Tibial artery (tissue), 4 donors: ENCODE results near the gene B3GNT2.

Experiments
- DNase-seq, 2 donors: peaks; one replicate each; pipeline ENCODE4 v3.0.0-alpha.2; 2019
- H3K27ac ChIP-seq, 2 donors: fragments of 200-600 bp; sonication (generic) in 1 of 2; 1 replicate in 1 of 2; 2 replicates in 1 of 2; pipeline ENCODE4 v1.5.1; 2018 to 2019; ENCODE audit warnings: mild to moderate bottlenecking in 1 of 2
- H3K27me3 ChIP-seq, 2 donors: fragments of 200-600 bp; sonication (generic) in 1 of 2; one replicate each; pipeline versions ENCODE4 v1.5.1 to v1.6.0; 2016 to 2019
- H3K36me3 ChIP-seq, 3 donors: fragments of 200-600 bp; sonication (generic) in 2 of 3; one replicate each; pipeline ENCODE4 v1.5.1; 2016 to 2019; ENCODE audit warnings: mild to moderate bottlenecking in 2 of 3
- H3K4me1 ChIP-seq, 4 donors: fragments of 200-600 bp; sonication (generic) in 2 of 4; 1 replicate in 3 of 4; 2 replicates in 1 of 4; pipeline ENCODE4 v1.5.1; 2016 to 2019
- H3K4me3 ChIP-seq, 2 donors: fragments of 200-600 bp; sonication (generic) in 1 of 2; 1 replicate in 1 of 2; 2 replicates in 1 of 2; pipeline ENCODE4 v1.5.1; 2018 to 2019; ENCODE audit warnings: mild to moderate bottlenecking in 2 of 2
- H3K9me3 ChIP-seq, 3 donors: fragments of 200-600 bp; sonication (generic) in 1 of 3; one replicate each; pipeline ENCODE4 v1.5.1; 2016 to 2019
- CTCF ChIP-seq, 2 experiments: fragments of 200-600 bp in 1 of 2; fragments of 450-650 bp in 1 of 2; IDR thresholded peaks; one replicate each; pipeline ENCODE4 v1.5.1; 2017 to 2019; ENCODE audit warnings: antibody characterized with exemption in 2 of 2, mild to moderate bottlenecking in 1 of 2, moderate library complexity in 1 of 2
- intact Hi-C: fragments of 100-400 bp; cut with DNase I; formaldehyde crosslinking; loops from one replicate; pipeline ENCODE4 v1.15.0; 2023; ENCODE audit warnings: low total_unique reads

B3GNT2 gene

GRCh38 chr2:62180975-62181374, 14.9 kb upstream of the B3GNT2 start:
- H3K4me3 ChIP-seq: no peak overlapping the region
- no peak overlapping the region for H3K27ac ChIP-seq
- no peaks in the 10 kb centered on the region for H3K27me3 ChIP-seq
- H3K4me1 ChIP-seq: peaks cover 0 to 21% (median 16%) of the 10 kb centered on the region in 4 donors
- H3K9me3 ChIP-seq: no peaks in the 10 kb centered on the region
- DNase-seq: no peak
- no peaks in the 10 kb centered on the region for H3K36me3 ChIP-seq
- TF ChIP-seq CTCF (IDR thresholded peaks at IDR 0.05): no peak
- intact Hi-C loops: loop anchor here (10.0 kb wide), 1 partner anchor 166 kb away; no protein-coding TSS in a partner anchor

- H3K27me3 ChIP-seq: no peaks in the 10 kb centered on the region
- no peaks in the 10 kb centered on the region for H3K36me3 ChIP-seq
- peaks cover 0 to 30% (median 22%) of the 10 kb centered on the region in 4 donors for H3K4me1 ChIP-seq
- TF ChIP-seq CTCF (IDR thresholded peaks at IDR 0.05): no peak
- H3K27ac ChIP-seq: no peak overlapping the region
- intact Hi-C loops: loop anchor here (10.0 kb wide), 1 partner anchor 167 kb away; no protein-coding TSS in a partner anchor
- H3K9me3 ChIP-seq: no peaks in the 10 kb centered on the region
- DNase-seq: no peak
- H3K4me3 ChIP-seq: no peak overlapping the region
These were observed 14.1 kb upstream of the B3GNT2 start for GRCh38 chr2:62181843-62182242.

- Histone ChIP-seq H3K9me3 (no peaks in the 10 kb centered on the region), H3K4me3 (no peak overlapping the region), H3K4me1 (peaks cover 0 to 14% (median 10%) of the 10 kb centered on the region in 4 donors), H3K27me3 (no peaks in the 10 kb centered on the region), H3K27ac (no peak overlapping the region), H3K36me3 (no peaks in the 10 kb centered on the region)
- no peak for TF ChIP-seq CTCF (IDR thresholded peaks at IDR 0.05)
- intact Hi-C loops: loop anchor here (10.0 kb wide), 1 partner anchor 170 kb away; no protein-coding TSS in a partner anchor
- DNase-seq: no peak
These were observed 11.2 kb upstream of the B3GNT2 start for GRCh38 chr2:62184512-62185230.

- peaks cover 0 to 14% (median 10%) of the 10 kb centered on the region in 4 donors for H3K4me1 ChIP-seq
- H3K9me3 ChIP-seq: no peaks in the 10 kb centered on the region
- H3K36me3 ChIP-seq: no peaks in the 10 kb centered on the region
- H3K4me3 ChIP-seq: no peak overlapping the region
- intact Hi-C loops: loop anchor here (10.0 kb wide), 1 partner anchor 171 kb away; no protein-coding TSS in a partner anchor
- H3K27ac ChIP-seq: no peak overlapping the region
- no peak for DNase-seq
- H3K27me3 ChIP-seq: no peaks in the 10 kb centered on the region
- TF ChIP-seq CTCF (IDR thresholded peaks at IDR 0.05): no peak
These were observed 10.3 kb upstream of the B3GNT2 start for GRCh38 chr2:62185475-62186155.

- DNase-seq: no peak
- intact Hi-C loops: loop anchor here (10.0 kb wide), 1 partner anchor 172 kb away; no protein-coding TSS in a partner anchor
- TF ChIP-seq CTCF (IDR thresholded peaks at IDR 0.05): no peak
- Histone ChIP-seq H3K4me3 (no peak overlapping the region), H3K9me3 (no peaks in the 10 kb centered on the region), H3K36me3 (no peaks in the 10 kb centered on the region), H3K27ac (no peak overlapping the region), H3K27me3 (no peaks in the 10 kb centered on the region), H3K4me1 (peaks cover 0 to 14% (median 10%) of the 10 kb centered on the region in 4 donors)
These were observed 9.6 kb upstream of the B3GNT2 start for GRCh38 chr2:62186156-62186905.
